HCT116 (cell line): Measurements from ENCODE around the gene ECE1. TPM values are rescaled to one million over a fixed set of nuclear protein-coding genes. Genes with fewer than 3 reads are reported as not detected.

Experiments
- ATAC-seq: fragments of 200-7000 bp; cut with Tn5 transposase; 2 replicates; pipeline ENCODE4 v1.9.1; 2020; ENCODE audit warnings: mild to moderate bottlenecking, moderate library complexity
- BruUV-seq: library from RNA; stranded (reverse); fragments of 400-500 nt; replicated peaks from 2 replicates; lab custom pipeline; 2021; lab: Mats Ljungman, UMichigan
- CTCF ChIA-PET: fragments of 300-600 bp; sonication (Branson Sonifier 250); formaldehyde crosslinking; loops from one replicate; lab custom pipeline; 2021; ENCODE audit warnings: antibody characterized with exemption; lab: Charles Lee
- POLR2A ChIA-PET: fragments of 300-600, 350-600 bp; sonication (Branson Sonifier 250); formaldehyde crosslinking; loops from one replicate; lab custom pipeline; 2021; ENCODE audit warnings: antibody characterized with exemption; lab: Charles Lee
- RAD21 ChIA-PET, 2 experiments: fragments of 300-600 bp; sonication (Branson Sonifier 250); formaldehyde crosslinking; loops; one replicate each; lab custom pipeline; 2023; ENCODE audit warnings: low total read pairs in 2 of 2; ENCODE audit not compliant: uncharacterized antibody in 2 of 2, unreplicated experiment in 2 of 2, low non-redundant PET in 1 of 2; lab: Charles Lee
- DNase-seq: peaks from one replicate; pipeline ENCODE4 v3.0.0-alpha.2; 2010; ENCODE audit warnings: low read depth, low spot score
- H2AFZ ChIP-seq: fragments of 200-600 bp; shearing (Covaris generic), sonication (generic); 2 replicates; pipeline ENCODE4 v1.6.1; 2017; ENCODE audit warnings: low read depth, mixed run types, mixed read lengths, antibody characterized with exemption, low read length; ENCODE audit not compliant: poor library complexity, severe bottlenecking
- H3K27ac ChIP-seq: 2 replicates; pipeline ENCODE4 v1.5.1; 2012; ENCODE audit warnings: low read depth, low read length
- H3K27me3 ChIP-seq: fragments of 200-600 bp; sonication (generic); 2 replicates; pipeline ENCODE4 v1.6.1; 2016; ENCODE audit warnings: mixed run types, low read length, mixed read lengths; ENCODE audit not compliant: insufficient read depth
- H3K36me3 ChIP-seq, 2 experiments: fragments of 200-500 bp in 1 of 2; fragments of 200-600 bp in 1 of 2; sonication (Bioruptor generic) in 1 of 2; sonication (generic) in 1 of 2; 2 replicates each; pipeline versions ENCODE4 v1.5.1 to v1.6.1; 2014 to 2016; ENCODE audit warnings: low read length in 2 of 2, inconsistent platforms in 1 of 2, mixed read lengths in 1 of 2, mixed run types in 1 of 2; ENCODE audit not compliant: insufficient read depth in 2 of 2, control insufficient read depth in 1 of 2
- H3K4me1 ChIP-seq, 2 experiments: fragments of 200-600 bp in 1 of 2; sonication (generic) in 1 of 2; 2 replicates each; pipeline versions ENCODE4 v1.5.1 to v1.6.1; 2012 to 2017; ENCODE audit warnings: low read length in 2 of 2, inconsistent platforms in 1 of 2, mild to moderate bottlenecking in 1 of 2, mixed read lengths in 1 of 2, mixed run types in 1 of 2, moderate library complexity in 1 of 2; ENCODE audit not compliant: insufficient read depth in 2 of 2, control insufficient read depth in 1 of 2
- H3K4me2 ChIP-seq: fragments of 200-600 bp; sonication (generic); 2 replicates; pipeline ENCODE4 v1.6.1; 2017; ENCODE audit warnings: mixed run types, low read length, mixed read lengths
- H3K4me3 ChIP-seq, 2 experiments: fragments of 200-600 bp in 1 of 2; sonication (generic) in 1 of 2; replicated peaks in 1 of 2; 2 replicates each; pipeline ENCODE4 v1.5.1; 2011 to 2016; ENCODE audit warnings: low read length in 2 of 2, control low read depth in 1 of 2, low read depth in 1 of 2, mild to moderate bottlenecking in 1 of 2, mixed read lengths in 1 of 2, mixed run types in 1 of 2
- H3K79me2 ChIP-seq: fragments of 200-600 bp; sonication (generic); 2 replicates; pipeline ENCODE4 v1.6.1; 2017; ENCODE audit warnings: mild to moderate bottlenecking, mixed run types, low read length, moderate library complexity, mixed read lengths; ENCODE audit not compliant: insufficient read depth
- H3K9ac ChIP-seq: fragments of 200-600 bp; sonication (generic); 2 replicates; pipeline ENCODE4 v1.6.1; 2016; ENCODE audit warnings: low read length, mixed read lengths
- H3K9me2 ChIP-seq: fragments of 200-600 bp; sonication (generic), shearing (Covaris generic); 2 replicates; pipeline ENCODE4 v1.6.1; 2017; ENCODE audit warnings: mixed run types, mild to moderate bottlenecking, moderate library complexity; ENCODE audit not compliant: insufficient read depth
- H3K9me3 ChIP-seq, 2 experiments: fragments of 200-500 bp in 1 of 2; fragments of 200-600 bp in 1 of 2; sonication (Bioruptor generic) in 1 of 2; sonication (generic) in 1 of 2; 2 replicates each; pipeline ENCODE4 v1.6.1; 2014 to 2017; ENCODE audit warnings: low read length in 2 of 2, mixed read lengths in 2 of 2, inconsistent platforms in 1 of 2, low read depth in 1 of 2, mild to moderate bottlenecking in 1 of 2, mixed run types in 1 of 2, moderate library complexity in 1 of 2; ENCODE audit not compliant: control insufficient read depth in 1 of 2, insufficient read depth in 1 of 2
- H4K20me1 ChIP-seq: fragments of 200-600 bp; sonication (generic), shearing (Covaris generic); 2 replicates; pipeline ENCODE4 v1.6.1; 2017; ENCODE audit warnings: mixed run types, mild to moderate bottlenecking, moderate library complexity; ENCODE audit not compliant: insufficient read depth
- CBX3 ChIP-seq: IDR thresholded peaks from 2 replicates; pipeline ENCODE4 v1.6.1; 2012; ENCODE audit warnings: low read depth
- CEBPB ChIP-seq: IDR thresholded peaks from 2 replicates; pipeline ENCODE4 v1.6.1; 2012; ENCODE audit warnings: low read depth
- EGR1 ChIP-seq: IDR thresholded peaks from 2 replicates; pipeline ENCODE4 v1.6.1; 2012; ENCODE audit warnings: low read depth
- ELF1 ChIP-seq: IDR thresholded peaks from 2 replicates; pipeline ENCODE4 v1.6.1; 2012; ENCODE audit warnings: low read depth, borderline replicate concordance
- EZH2phosphoT487 ChIP-seq: fragments of 200-600 bp; IDR thresholded peaks from 2 replicates; pipeline ENCODE4 v1.6.1; 2018; ENCODE audit warnings: antibody characterized with exemption, borderline replicate concordance
- FOSL1 ChIP-seq: IDR thresholded peaks from 2 replicates; pipeline ENCODE4 v1.6.1; 2012; ENCODE audit warnings: low read depth
- JUND ChIP-seq: IDR thresholded peaks from 2 replicates; pipeline ENCODE4 v1.6.1; 2012
- MAX ChIP-seq: IDR thresholded peaks from 2 replicates; pipeline ENCODE4 v1.6.1; 2012
- POLR2A ChIP-seq: IDR thresholded peaks from 2 replicates; pipeline ENCODE4 v1.7.0; 2011; ENCODE audit warnings: borderline replicate concordance; ENCODE audit not compliant: insufficient read depth, insufficient read length; ENCODE audit errors: extremely low read depth
- POLR2AphosphoS5 ChIP-seq: IDR thresholded peaks from 2 replicates; pipeline ENCODE4 v1.6.1; 2011; ENCODE audit warnings: mild to moderate bottlenecking, low read depth, low read length, moderate library complexity
- RAD21 ChIP-seq: IDR thresholded peaks from 2 replicates; pipeline ENCODE4 v1.6.1; 2012; ENCODE audit warnings: low read depth, mild to moderate bottlenecking
- REST ChIP-seq: IDR thresholded peaks from 2 replicates; pipeline ENCODE4 v1.6.1; 2012; ENCODE audit warnings: low read depth
- SIN3A ChIP-seq: IDR thresholded peaks from 2 replicates; pipeline ENCODE4 v1.6.1; 2012; ENCODE audit warnings: low read depth
- SRF ChIP-seq: IDR thresholded peaks from 2 replicates; pipeline ENCODE4 v1.6.1; 2012; ENCODE audit warnings: low read depth
- TCF7L2 ChIP-seq: IDR thresholded peaks from 2 replicates; pipeline ENCODE4 v1.7.0; 2011; ENCODE audit warnings: borderline replicate concordance, inconsistent platforms; ENCODE audit not compliant: insufficient read depth, insufficient read length; ENCODE audit errors: extremely low read depth
- ZFX ChIP-seq: fragments of 450-650 bp; IDR thresholded peaks from 2 replicates; pipeline ENCODE4 v1.6.1; 2017
- ZNF274 ChIP-seq: fragments of 200-500 bp; sonication (Bioruptor generic); IDR thresholded peaks from 2 replicates; pipeline ENCODE4 v1.6.1; 2014; ENCODE audit warnings: mild to moderate bottlenecking, low read depth, low read length, inconsistent platforms
- intact Hi-C: fragments of 100-400 bp; cut with micrococcal nuclease; formaldehyde crosslinking; loops from 2 replicates; pipeline ENCODE4 v1.10.0; 2022
- total RNA-seq: library from RNA; stranded (reverse); gene quantifications from one replicate; pipeline ENCODE4 v1.2.1, GENCODE V29; 2021; ENCODE audit not compliant: unreplicated experiment
- TF ChIP-seq, protein P1 (sequence below), 3 experiments: fragments of 200-600 bp in 1 of 3; sonication (generic) in 1 of 3; IDR thresholded peaks in 2 of 3; conservative IDR thresholded peaks in 1 of 3; 2 replicates each; pipeline ENCODE4 v1.5.1; 2012 to 2017; ENCODE audit warnings: low read depth in 2 of 3, low read length in 2 of 3, antibody characterized with exemption in 1 of 3, borderline replicate concordance in 1 of 3, control low read depth in 1 of 3, mild to moderate bottlenecking in 1 of 3, mixed read lengths in 1 of 3, mixed run types in 1 of 3, moderate library complexity in 1 of 3; ENCODE audit not compliant: insufficient read depth in 1 of 3
- TF ChIP-seq, protein P2 (sequence below): IDR thresholded peaks from 2 replicates; pipeline ENCODE4 v1.6.1; 2011; ENCODE audit warnings: mild to moderate bottlenecking, low read length, moderate library complexity; ENCODE audit not compliant: insufficient replicate concordance; ENCODE audit errors: extremely low read depth
- TF ChIP-seq, protein P3 (sequence below): IDR thresholded peaks from 2 replicates; pipeline ENCODE4 v1.6.1; 2012

ECE1 gene
- total RNA-seq, 1 experiment from 2014 or later, result 66.8 TPM

GRCh38 chr1:21270086-21270689 is 20.1 kb downstream of the ECE1 start:
- Histone ChIP-seq H3K36me3 (peaks cover 4 to 11% of the 10 kb centered on the region in 2 experiments; a peak in 1 of 4 replicates), H4K20me1 (peaks cover 5% of the 10 kb centered on the region; the same call in 1 of the 2 replicates), H3K9me3 (no peaks in the 10 kb centered on the region), H3K4me1 (peaks cover 10 to 35% of the 10 kb centered on the region in 2 experiments), H3K27me3 (no peaks in the 10 kb centered on the region), H3K9ac (no peak overlapping the region), H3K4me2 (no peak overlapping the region), H3K4me3 (no peak overlapping the region), H3K79me2 (no peaks in the 10 kb centered on the region), H3K9me2 (no peaks in the 10 kb centered on the region), H3K27ac (no peak overlapping the region), H2AFZ (no peak overlapping the region)
- peak; percentile 94 for ATAC-seq
- intact Hi-C loops, result no loop called here
- RAD21 ChIA-PET, result interaction anchor here (0.6 to 1.6 kb wide), 9 partner anchors 8 to 98 kb away, joined by 3 to 14 read pairs (median 6); no protein-coding TSS in a partner anchor
- peak; percentile 54 for DNase-seq
- CTCF ChIA-PET, result interaction anchor here (0.6 to 2.3 kb wide), 41 partner anchors 9 to 755 kb away, joined by 3 to 41 read pairs (median 5); no protein-coding TSS in a partner anchor
- POLR2A ChIA-PET, result interaction anchor here (1.2 to 1.8 kb wide), 2 partner anchors 9 to 54 kb away, joined by 5 to 8 read pairs; no protein-coding TSS in a partner anchor
- no TSS peak for BruUV-seq
- TF ChIP-seq EZH2phosphoT487 (no peak), ZFX (no peak), POLR2AphosphoS5 (no peak), TCF7L2 (no peak), FOSL1 (no peak), RAD21 (peak; percentile 89), SRF (no peak), CEBPB (no peak), CBX3 (no peak), MAX (no peak), EGR1 (no peak), POLR2A (no peak), JUND (no peak), SIN3A (no peak), ZNF274 (no peak), ELF1 (no peak), REST (no peak)
- TF ChIP-seq, protein P1, sequence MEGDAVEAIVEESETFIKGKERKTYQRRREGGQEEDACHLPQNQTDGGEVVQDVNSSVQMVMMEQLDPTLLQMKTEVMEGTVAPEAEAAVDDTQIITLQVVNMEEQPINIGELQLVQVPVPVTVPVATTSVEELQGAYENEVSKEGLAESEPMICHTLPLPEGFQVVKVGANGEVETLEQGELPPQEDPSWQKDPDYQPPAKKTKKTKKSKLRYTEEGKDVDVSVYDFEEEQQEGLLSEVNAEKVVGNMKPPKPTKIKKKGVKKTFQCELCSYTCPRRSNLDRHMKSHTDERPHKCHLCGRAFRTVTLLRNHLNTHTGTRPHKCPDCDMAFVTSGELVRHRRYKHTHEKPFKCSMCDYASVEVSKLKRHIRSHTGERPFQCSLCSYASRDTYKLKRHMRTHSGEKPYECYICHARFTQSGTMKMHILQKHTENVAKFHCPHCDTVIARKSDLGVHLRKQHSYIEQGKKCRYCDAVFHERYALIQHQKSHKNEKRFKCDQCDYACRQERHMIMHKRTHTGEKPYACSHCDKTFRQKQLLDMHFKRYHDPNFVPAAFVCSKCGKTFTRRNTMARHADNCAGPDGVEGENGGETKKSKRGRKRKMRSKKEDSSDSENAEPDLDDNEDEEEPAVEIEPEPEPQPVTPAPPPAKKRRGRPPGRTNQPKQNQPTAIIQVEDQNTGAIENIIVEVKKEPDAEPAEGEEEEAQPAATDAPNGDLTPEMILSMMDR (IDR thresholded peaks at IDR 0.05 in 2 of 3, conservative IDR thresholded peaks at IDR 0.05 in 1 of 3; ENCODE audit: borderline replicate concordance in 1 of 3, insufficient read depth in 1 of 3, low read depth in 2 of 3, low read length in 2 of 3), result peak; percentile 99 to 100 (median 99)
- TF ChIP-seq, protein P2, sequence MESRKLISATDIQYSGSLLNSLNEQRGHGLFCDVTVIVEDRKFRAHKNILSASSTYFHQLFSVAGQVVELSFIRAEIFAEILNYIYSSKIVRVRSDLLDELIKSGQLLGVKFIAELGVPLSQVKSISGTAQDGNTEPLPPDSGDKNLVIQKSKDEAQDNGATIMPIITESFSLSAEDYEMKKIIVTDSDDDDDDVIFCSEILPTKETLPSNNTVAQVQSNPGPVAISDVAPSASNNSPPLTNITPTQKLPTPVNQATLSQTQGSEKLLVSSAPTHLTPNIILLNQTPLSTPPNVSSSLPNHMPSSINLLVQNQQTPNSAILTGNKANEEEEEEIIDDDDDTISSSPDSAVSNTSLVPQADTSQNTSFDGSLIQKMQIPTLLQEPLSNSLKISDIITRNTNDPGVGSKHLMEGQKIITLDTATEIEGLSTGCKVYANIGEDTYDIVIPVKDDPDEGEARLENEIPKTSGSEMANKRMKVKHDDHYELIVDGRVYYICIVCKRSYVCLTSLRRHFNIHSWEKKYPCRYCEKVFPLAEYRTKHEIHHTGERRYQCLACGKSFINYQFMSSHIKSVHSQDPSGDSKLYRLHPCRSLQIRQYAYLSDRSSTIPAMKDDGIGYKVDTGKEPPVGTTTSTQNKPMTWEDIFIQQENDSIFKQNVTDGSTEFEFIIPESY, result no peak
- TF ChIP-seq, protein P3, sequence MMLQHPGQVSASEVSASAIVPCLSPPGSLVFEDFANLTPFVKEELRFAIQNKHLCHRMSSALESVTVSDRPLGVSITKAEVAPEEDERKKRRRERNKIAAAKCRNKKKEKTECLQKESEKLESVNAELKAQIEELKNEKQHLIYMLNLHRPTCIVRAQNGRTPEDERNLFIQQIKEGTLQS, result no peak
